K562 (cell line): Measurements from ENCODE around the gene TCF25. TPM values are rescaled to one million over a fixed set of nuclear protein-coding genes. Genes with fewer than 3 reads are reported as not detected.

ENCODE experiments used
- ADNP ChIP-seq: fragments of 200-800 bp; sonication (Bioruptor generic); IDR thresholded peaks from 2 replicates; pipeline ENCODE4 v1.6.1; 2016; ENCODE audit warnings: missing genetic modification characterization, missing compliant biosample characterization
- ARHGAP35 ChIP-seq: fragments of 450-650 bp; IDR thresholded peaks from 2 replicates; pipeline ENCODE4 v1.6.1; 2018; ENCODE audit not compliant: partially characterized antibody
- ATF4 ChIP-seq: fragments of 450-650 bp; formaldehyde crosslinking; IDR thresholded peaks from 2 replicates; pipeline ENCODE4 v1.4.0; 2022; ENCODE audit warnings: mild to moderate bottlenecking, moderate library complexity
- BRF1 ChIP-seq: IDR thresholded peaks from 3 replicates; pipeline ENCODE4 v1.6.1; 2011; ENCODE audit warnings: borderline replicate concordance, mild to moderate bottlenecking; ENCODE audit not compliant: insufficient read length; ENCODE audit errors: extremely low read depth
- CEBPG ChIP-seq, 3 experiments: fragments of 200-800 bp in 1 of 3; sonication (Bioruptor generic) in 1 of 3; sonication (generic) in 1 of 3; formaldehyde crosslinking in 1 of 3; IDR thresholded peaks in 2 of 3; conservative IDR thresholded peaks in 1 of 3; 2 replicates each; pipeline versions ENCODE4 v1.6.1 to v1.8.0; 2016 to 2022; ENCODE audit warnings: missing compliant biosample characterization in 2 of 3, missing genetic modification characterization in 2 of 3, mild to moderate bottlenecking in 1 of 3, missing genetic modification reagents in 1 of 3
- DEAF1 ChIP-seq: fragments of 450-650 bp; formaldehyde crosslinking; IDR thresholded peaks from 2 replicates; pipeline ENCODE4 v1.4.0; 2020; ENCODE audit warnings: mild to moderate bottlenecking, moderate library complexity
- DIDO1 ChIP-seq: fragments of 450-650 bp; IDR thresholded peaks from 2 replicates; pipeline ENCODE4 v1.6.1; 2016; ENCODE audit warnings: low read depth, missing biosample characterization, missing genetic modification characterization
- E2F4 ChIP-seq: sonication (generic); formaldehyde crosslinking; IDR thresholded peaks from 2 replicates; pipeline ENCODE4 v1.8.0; 2022; ENCODE audit warnings: mild to moderate bottlenecking, low read depth, missing genetic modification reagents
- GTF3C2 ChIP-seq: IDR thresholded peaks from 3 replicates; pipeline ENCODE4 v1.6.1; 2011; ENCODE audit warnings: borderline replicate concordance, mild to moderate bottlenecking, moderate library complexity; ENCODE audit not compliant: insufficient read length; ENCODE audit errors: extremely low read depth
- MYC ChIP-seq, 2 experiments: fragments of 250-450 bp in 1 of 2; sonication (Bioruptor Pico) in 1 of 2; IDR thresholded peaks; 2 replicates each; pipeline versions ENCODE4 v1.5.1 to v1.6.1; 2012 to 2021; ENCODE audit warnings: low read depth in 2 of 2, borderline replicate concordance in 1 of 2, improper control_type of control experiment in 1 of 2, low read length in 1 of 2, mild to moderate bottlenecking in 1 of 2, moderate library complexity in 1 of 2
- NR2C2 ChIP-seq, 2 experiments: fragments of 200-800 bp in 1 of 2; sonication (Bioruptor generic) in 1 of 2; sonication (generic) in 1 of 2; formaldehyde crosslinking in 1 of 2; IDR thresholded peaks; 2 replicates each; pipeline versions ENCODE4 v1.6.1 to v1.8.0; 2016 to 2022; ENCODE audit warnings: mild to moderate bottlenecking in 1 of 2, missing compliant biosample characterization in 1 of 2, missing genetic modification characterization in 1 of 2, missing genetic modification reagents in 1 of 2
- POU5F1 ChIP-seq: fragments of 150-350 bp; IDR thresholded peaks from 2 replicates; pipeline ENCODE4 v1.6.1; 2014; ENCODE audit warnings: borderline replicate concordance, low read length, low read depth, mild to moderate bottlenecking; ENCODE audit not compliant: partially characterized antibody
- RBBP5 ChIP-seq: fragments of 200-600 bp; sonication (generic); IDR thresholded peaks from 2 replicates; pipeline ENCODE4 v1.6.1; 2012; ENCODE audit warnings: borderline replicate concordance, mild to moderate bottlenecking, low read length, control low read depth, inconsistent platforms; ENCODE audit not compliant: insufficient read depth, poor library complexity, severe bottlenecking
- U2AF1 ChIP-seq: fragments of 200-400 bp; formaldehyde crosslinking; optimal IDR thresholded peaks from 2 replicates; pipeline ENCODE3; 2017; ENCODE audit warnings: mild to moderate bottlenecking, low read depth, low read length, moderate library complexity
- YY1 ChIP-seq, 3 experiments: IDR thresholded peaks; 2 replicates each; pipeline ENCODE4 v1.6.1; 2011; ENCODE audit warnings: low read length in 2 of 3, mild to moderate bottlenecking in 2 of 3, moderate library complexity in 2 of 3, borderline replicate concordance in 1 of 3, control low read depth in 1 of 3, low read depth in 1 of 3; ENCODE audit not compliant: insufficient read depth in 3 of 3, insufficient replicate concordance in 2 of 3, control insufficient read depth in 1 of 3, insufficient read length in 1 of 3; ENCODE audit errors: extremely low read depth in 1 of 3
- ZNF644 ChIP-seq: fragments of 200-800 bp; sonication (Bioruptor generic); IDR thresholded peaks from 2 replicates; pipeline ENCODE4 v1.6.1; 2016; ENCODE audit warnings: low read depth, missing genetic modification characterization, missing compliant biosample characterization
- polyA plus RNA-seq, 8 experiments: library from polyadenylated mRNA; depleted of rRNA in 4 of 8; stranded (reverse) in 5 of 8; unstranded in 3 of 8; fragments of >200 nt; fragmentation: Nextera tagmentation in 2 of 8; fragmentation: Illumina TruSeq in 1 of 8; extraction: Ambion mirVana in 2 of 8; extraction: Trizol in 1 of 8; gene quantifications; 2 replicates each; pipeline versions ENCODE4 v1.2.1 to v1.2.3, GENCODE V29; 2011 to 2014; ENCODE audit warnings: inconsistent platforms in 1 of 8, missing spikeins in 1 of 8
- total RNA-seq, 7 experiments: library from RNA; depleted of rRNA in 6 of 7; stranded (reverse); fragments of >200 nt in 6 of 7; fragmentation: Illumina TruSeq in 2 of 7; extraction: Trizol in 2 of 7; gene quantifications; 2 replicates each; pipeline versions ENCODE4 v1.2.1 to v1.2.3, GENCODE V29; 2011 to 2021; ENCODE audit warnings: low replicate concordance in 1 of 7
- TF ChIP-seq, protein P1 (sequence below): fragments of 250-450 bp; sonication (Bioruptor Pico); IDR thresholded peaks from 2 replicates; pipeline ENCODE4 v1.8.0; 2021; ENCODE audit warnings: borderline replicate concordance, mild to moderate bottlenecking, moderate library complexity; ENCODE audit not compliant: poor library complexity, severe bottlenecking

Gene TCF25
- total and polyA plus RNA-seq, 9 of the 15 experiments (the other 6 are each of a cell fraction or from before 2014, with no cell fraction given), result 9.0 to 154 (median 83.8) TPM

DNA sequence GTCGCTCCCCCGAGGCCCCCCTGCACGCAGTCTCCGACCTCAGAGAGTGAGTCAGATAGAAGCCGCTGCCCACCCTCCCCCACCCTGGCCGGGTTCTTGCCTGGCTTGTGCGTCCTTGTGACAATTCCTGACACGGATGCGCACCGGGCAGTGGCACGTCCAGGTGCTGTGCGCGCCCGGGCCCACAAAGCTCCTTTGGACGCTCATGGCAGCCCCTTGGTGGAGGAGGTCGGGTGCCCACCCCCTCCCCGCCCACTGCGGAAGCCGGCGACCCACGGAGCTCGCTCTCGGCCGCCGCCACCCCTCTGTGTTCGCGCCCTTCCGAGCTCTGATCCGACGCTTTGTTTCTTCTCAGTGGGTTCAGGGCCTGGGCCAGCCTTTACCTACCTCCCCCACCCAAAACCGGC lies 49.1 kb downstream of the TCF25 start (continued):
- no peak for TF ChIP-seq NR2C2 (CRISPR knock-in tag; IDR thresholded peaks at IDR 0.05)
- TF ChIP-seq NR2C2 (tag; IDR thresholded peaks at IDR 0.05), result no peak
- TF ChIP-seq ZNF644, result no peak
- TF ChIP-seq ATF4, result no peak
- TF ChIP-seq POU5F1, result no peak
- no peak for TF ChIP-seq ARHGAP35
- no peak for TF ChIP-seq DEAF1 (CRISPR knock-in tag)
- TF ChIP-seq, protein P1, sequence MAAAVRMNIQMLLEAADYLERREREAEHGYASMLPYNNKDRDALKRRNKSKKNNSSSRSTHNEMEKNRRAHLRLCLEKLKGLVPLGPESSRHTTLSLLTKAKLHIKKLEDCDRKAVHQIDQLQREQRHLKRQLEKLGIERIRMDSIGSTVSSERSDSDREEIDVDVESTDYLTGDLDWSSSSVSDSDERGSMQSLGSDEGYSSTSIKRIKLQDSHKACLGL (CRISPR knock-in tag), result no peak
- TF ChIP-seq RBBP5, result no peak
- TF ChIP-seq DIDO1 (tag), result no peak
- no peak for TF ChIP-seq ADNP (tag)
- no peak for TF ChIP-seq CEBPG (CRISPR knock-in tag; IDR thresholded peaks at IDR 0.05)
- TF ChIP-seq CEBPG (tag; conservative IDR thresholded peaks at IDR 0.05 in 1 of 2, IDR thresholded peaks at IDR 0.05 in 1 of 2), result no peak
- TF ChIP-seq BRF1, result no peak
- no peak for TF ChIP-seq MYC (IDR thresholded peaks at IDR 0.05; ENCODE audit: low read depth, low read length)
- TF ChIP-seq MYC (CRISPR knock-in tag; IDR thresholded peaks at IDR 0.05; ENCODE audit: borderline replicate concordance, low read depth), result no peak
- TF ChIP-seq YY1 (IDR thresholded peaks at IDR 0.05; ENCODE audit: borderline replicate concordance in 1 of 3, control insufficient read depth in 1 of 3, extremely low read depth in 1 of 3, insufficient read depth in 3 of 3, insufficient read length in 1 of 3, insufficient replicate concordance in 2 of 3, low read depth in 1 of 3, low read length in 2 of 3), result peak in 1 of 3 experiments; percentile 45
- TF ChIP-seq GTF3C2, result no peak
- TF ChIP-seq U2AF1, result no peak
- TF ChIP-seq E2F4 (CRISPR knock-in tag), result no peak
